ENCODE results near the gene CTBS.

DNA sequence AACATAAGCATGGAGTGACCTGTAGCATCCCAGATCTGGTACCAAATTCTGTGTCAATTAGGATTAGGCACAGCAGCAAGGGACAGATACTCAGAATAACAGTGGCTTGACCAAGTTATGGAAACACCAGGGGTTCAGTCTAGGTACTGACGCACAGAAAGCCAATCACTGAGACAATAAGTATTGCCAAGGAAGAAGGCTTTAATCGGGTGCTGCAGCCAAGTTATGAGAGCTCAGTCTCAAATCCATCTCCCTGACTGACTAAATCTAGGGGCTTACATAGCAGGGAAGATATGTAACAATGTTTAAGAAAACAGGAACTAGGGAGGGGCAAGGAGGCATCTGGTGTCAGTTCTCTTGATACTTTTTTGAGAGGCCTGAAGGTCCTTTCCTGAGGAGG lies 39.6 kb upstream of the CTBS start:
- TF ChIP-seq, protein P1, sequence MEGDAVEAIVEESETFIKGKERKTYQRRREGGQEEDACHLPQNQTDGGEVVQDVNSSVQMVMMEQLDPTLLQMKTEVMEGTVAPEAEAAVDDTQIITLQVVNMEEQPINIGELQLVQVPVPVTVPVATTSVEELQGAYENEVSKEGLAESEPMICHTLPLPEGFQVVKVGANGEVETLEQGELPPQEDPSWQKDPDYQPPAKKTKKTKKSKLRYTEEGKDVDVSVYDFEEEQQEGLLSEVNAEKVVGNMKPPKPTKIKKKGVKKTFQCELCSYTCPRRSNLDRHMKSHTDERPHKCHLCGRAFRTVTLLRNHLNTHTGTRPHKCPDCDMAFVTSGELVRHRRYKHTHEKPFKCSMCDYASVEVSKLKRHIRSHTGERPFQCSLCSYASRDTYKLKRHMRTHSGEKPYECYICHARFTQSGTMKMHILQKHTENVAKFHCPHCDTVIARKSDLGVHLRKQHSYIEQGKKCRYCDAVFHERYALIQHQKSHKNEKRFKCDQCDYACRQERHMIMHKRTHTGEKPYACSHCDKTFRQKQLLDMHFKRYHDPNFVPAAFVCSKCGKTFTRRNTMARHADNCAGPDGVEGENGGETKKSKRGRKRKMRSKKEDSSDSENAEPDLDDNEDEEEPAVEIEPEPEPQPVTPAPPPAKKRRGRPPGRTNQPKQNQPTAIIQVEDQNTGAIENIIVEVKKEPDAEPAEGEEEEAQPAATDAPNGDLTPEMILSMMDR (IDR thresholded peaks at IDR 0.05): no peak
- no peak for TF ChIP-seq TCF7L2 (IDR thresholded peaks at IDR 0.05; ENCODE audit: low read depth, low read length)
- no peak for TF ChIP-seq POLR2AphosphoS5 (IDR thresholded peaks at IDR 0.05; ENCODE audit: low read depth, low read length)
- TF ChIP-seq, protein P2, sequence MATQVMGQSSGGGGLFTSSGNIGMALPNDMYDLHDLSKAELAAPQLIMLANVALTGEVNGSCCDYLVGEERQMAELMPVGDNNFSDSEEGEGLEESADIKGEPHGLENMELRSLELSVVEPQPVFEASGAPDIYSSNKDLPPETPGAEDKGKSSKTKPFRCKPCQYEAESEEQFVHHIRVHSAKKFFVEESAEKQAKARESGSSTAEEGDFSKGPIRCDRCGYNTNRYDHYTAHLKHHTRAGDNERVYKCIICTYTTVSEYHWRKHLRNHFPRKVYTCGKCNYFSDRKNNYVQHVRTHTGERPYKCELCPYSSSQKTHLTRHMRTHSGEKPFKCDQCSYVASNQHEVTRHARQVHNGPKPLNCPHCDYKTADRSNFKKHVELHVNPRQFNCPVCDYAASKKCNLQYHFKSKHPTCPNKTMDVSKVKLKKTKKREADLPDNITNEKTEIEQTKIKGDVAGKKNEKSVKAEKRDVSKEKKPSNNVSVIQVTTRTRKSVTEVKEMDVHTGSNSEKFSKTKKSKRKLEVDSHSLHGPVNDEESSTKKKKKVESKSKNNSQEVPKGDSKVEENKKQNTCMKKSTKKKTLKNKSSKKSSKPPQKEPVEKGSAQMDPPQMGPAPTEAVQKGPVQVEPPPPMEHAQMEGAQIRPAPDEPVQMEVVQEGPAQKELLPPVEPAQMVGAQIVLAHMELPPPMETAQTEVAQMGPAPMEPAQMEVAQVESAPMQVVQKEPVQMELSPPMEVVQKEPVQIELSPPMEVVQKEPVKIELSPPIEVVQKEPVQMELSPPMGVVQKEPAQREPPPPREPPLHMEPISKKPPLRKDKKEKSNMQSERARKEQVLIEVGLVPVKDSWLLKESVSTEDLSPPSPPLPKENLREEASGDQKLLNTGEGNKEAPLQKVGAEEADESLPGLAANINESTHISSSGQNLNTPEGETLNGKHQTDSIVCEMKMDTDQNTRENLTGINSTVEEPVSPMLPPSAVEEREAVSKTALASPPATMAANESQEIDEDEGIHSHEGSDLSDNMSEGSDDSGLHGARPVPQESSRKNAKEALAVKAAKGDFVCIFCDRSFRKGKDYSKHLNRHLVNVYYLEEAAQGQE (IDR thresholded peaks at IDR 0.05; ENCODE audit: insufficient read depth in 1 of 2, low read depth in 2 of 2, low read length in 1 of 2): no peak

Measured in Panc1 (cell line).